Neural cell (in vitro differentiated cells): ENCODE results near the gene CNNM2. TPM values are rescaled to one million over a fixed set of nuclear protein-coding genes. Genes with fewer than 3 reads are reported as not detected.

Experiments
- H2AFZ ChIP-seq: fragments of 200-600, 300-800 bp; sonication (generic), shearing (Covaris generic); 2 replicates; pipeline ENCODE4 v1.6.0; 2014; ENCODE audit warnings: low read depth, mild to moderate bottlenecking, antibody characterized with exemption, low read length, moderate library complexity
- H3F3A ChIP-seq: fragments of 200-600 bp; shearing (Covaris generic); 2 replicates; pipeline ENCODE4 v1.6.1; 2016; ENCODE audit warnings: mild to moderate bottlenecking, moderate library complexity, mixed read lengths, antibody characterized with exemption, low read length; ENCODE audit not compliant: insufficient read depth, poor library complexity, severe bottlenecking
- H3K27ac ChIP-seq: fragments of 200-600, 300-800 bp; sonication (generic), shearing (Covaris generic); 2 replicates; pipeline ENCODE4 v1.5.1; 2014; ENCODE audit warnings: mild to moderate bottlenecking, low read length, moderate library complexity
- H3K27me3 ChIP-seq: fragments of 300-800, 200-600 bp; sonication (generic), shearing (Covaris generic); 2 replicates; pipeline ENCODE4 v1.6.0; 2014; ENCODE audit warnings: mild to moderate bottlenecking, low read depth, low read length, moderate library complexity; ENCODE audit not compliant: insufficient read depth
- H3K36me3 ChIP-seq: fragments of 300-800, 200-600 bp; sonication (generic), shearing (Covaris generic); 2 replicates; pipeline ENCODE4 v1.5.1; 2014; ENCODE audit warnings: mild to moderate bottlenecking, antibody characterized with exemption, low read length, moderate library complexity; ENCODE audit not compliant: insufficient read depth
- H3K4me2 ChIP-seq: fragments of 300-800, 200-600 bp; sonication (generic), shearing (Covaris generic); 2 replicates; pipeline ENCODE4 v1.6.0; 2014; ENCODE audit warnings: mild to moderate bottlenecking, low read length
- H3K4me3 ChIP-seq: fragments of 300-800, 200-600 bp; sonication (generic), shearing (Covaris generic); 2 replicates; pipeline ENCODE4 v1.5.1; 2014; ENCODE audit warnings: mild to moderate bottlenecking, low read length, moderate library complexity
- H3K79me2 ChIP-seq: fragments of 200-600 bp; shearing (Covaris generic); replicated peaks from 2 replicates; pipeline ENCODE4 v1.6.0; 2014; ENCODE audit warnings: mild to moderate bottlenecking, low read length, moderate library complexity; ENCODE audit not compliant: insufficient read depth
- H3K9ac ChIP-seq: fragments of 300-800, 200-600 bp; sonication (generic), shearing (Covaris generic); 2 replicates; pipeline ENCODE4 v1.6.1; 2016; ENCODE audit warnings: mild to moderate bottlenecking, low read length, mixed read lengths
- H3K9me2 ChIP-seq: fragments of 200-600 bp; shearing (Covaris generic); 2 replicates; pipeline ENCODE4 v1.6.1; 2016; ENCODE audit warnings: mild to moderate bottlenecking, low read length, mixed read lengths; ENCODE audit not compliant: insufficient read depth
- H3K9me3 ChIP-seq: fragments of 200-600, 300-800 bp; sonication (generic), shearing (Covaris generic); 2 replicates; pipeline ENCODE4 v1.6.1; 2016; ENCODE audit warnings: mild to moderate bottlenecking, mixed run types, low read length, moderate library complexity, mixed read lengths
- H4K20me1 ChIP-seq: fragments of 200-600 bp; shearing (Covaris generic); 2 replicates; pipeline ENCODE4 v1.6.1; 2016; ENCODE audit warnings: mild to moderate bottlenecking, mixed run types; ENCODE audit not compliant: insufficient read depth
- CTCF ChIP-seq: fragments of 450-650 bp; IDR thresholded peaks from 2 replicates; pipeline ENCODE4 v1.5.1; 2014; ENCODE audit warnings: antibody characterized with exemption, mild to moderate bottlenecking, moderate library complexity; ENCODE audit not compliant: poor library complexity, severe bottlenecking
- EP300 ChIP-seq: fragments of 450-650 bp; conservative IDR thresholded peaks from 2 replicates; pipeline ENCODE4 v1.6.1; 2014; ENCODE audit warnings: antibody characterized with exemption, mild to moderate bottlenecking, moderate library complexity; ENCODE audit not compliant: poor library complexity, severe bottlenecking
- EZH2 ChIP-seq: fragments of 200-600, 300-800 bp; shearing (Covaris generic), sonication (generic); IDR thresholded peaks from 2 replicates; pipeline ENCODE4 v1.6.1; 2014; ENCODE audit warnings: antibody characterized with exemption, low read length, borderline replicate concordance, mild to moderate bottlenecking; ENCODE audit not compliant: insufficient read depth, poor library complexity, severe bottlenecking
- MXI1 ChIP-seq: fragments of 450-650 bp; conservative IDR thresholded peaks from 2 replicates; pipeline ENCODE4 v1.6.1; 2014; ENCODE audit warnings: antibody characterized with exemption, mild to moderate bottlenecking; ENCODE audit not compliant: poor library complexity, severe bottlenecking
- POLR2AphosphoS5 ChIP-seq: IDR thresholded peaks from 2 replicates; pipeline ENCODE4 v1.6.1; 2012
- RAD21 ChIP-seq: fragments of 450-650 bp; conservative IDR thresholded peaks from 2 replicates; pipeline ENCODE4 v1.6.1; 2014; ENCODE audit warnings: antibody characterized with exemption, mild to moderate bottlenecking, moderate library complexity
- REST ChIP-seq: IDR thresholded peaks from 2 replicates; pipeline ENCODE4 v1.6.1; 2012; ENCODE audit warnings: borderline replicate concordance
- SMC3 ChIP-seq: fragments of 450-650 bp; conservative IDR thresholded peaks from 2 replicates; pipeline ENCODE4 v1.6.1; 2014; ENCODE audit warnings: antibody characterized with exemption, mild to moderate bottlenecking, moderate library complexity; ENCODE audit not compliant: poor library complexity
- TAF1 ChIP-seq: IDR thresholded peaks from 2 replicates; pipeline ENCODE4 v1.6.1; 2012; ENCODE audit warnings: low read depth
- polyA plus RNA-seq: library from polyadenylated mRNA; depleted of rRNA; stranded (reverse); fragments of >200 nt; gene quantifications from 2 replicates; pipeline ENCODE4 v1.2.3, GENCODE V29; 2014

CNNM2 gene
- polyA plus RNA-seq, 1 donor from 2014 or later: 5.0 TPM

- H3K4me2 ChIP-seq: no peak overlapping the region
- H3K4me3 ChIP-seq: no peak overlapping the region
- H3K9ac ChIP-seq: no peak overlapping the region
- no peaks in the 10 kb centered on the region for H3K9me3 ChIP-seq
- H3K9me2 ChIP-seq: no peaks in the 10 kb centered on the region
- H3K79me2 ChIP-seq: no peaks in the 10 kb centered on the region
- H3K27ac ChIP-seq: no peak overlapping the region
- no peaks in the 10 kb centered on the region for H4K20me1 ChIP-seq
- no peaks in the 10 kb centered on the region for H3K36me3 ChIP-seq
- no peak overlapping the region for H2AFZ ChIP-seq
- H3F3A ChIP-seq: no peaks in the 10 kb centered on the region
- H3K27me3 ChIP-seq: no peaks in the 10 kb centered on the region
- TF ChIP-seq CTCF (no peak), RAD21 (no peak), SMC3 (no peak), EZH2 (no peak), MXI1 (no peak), REST (no peak), TAF1 (no peak), POLR2AphosphoS5 (no peak), EP300 (no peak)
Observed at GRCh38 chr10:103049237-103049636, 131.1 kb downstream of the CNNM2 start.

- TF ChIP-seq CTCF (peak; percentile 64), POLR2AphosphoS5 (peak; percentile 18), MXI1 (peak; percentile 17), RAD21 (peak; percentile 45), SMC3 (peak; percentile 60), REST (no peak)
- Histone ChIP-seq H3K4me2 (peak overlapping the region; percentile 70), H4K20me1 (no peaks in the 10 kb centered on the region), H3K9me3 (no peaks in the 10 kb centered on the region), H2AFZ (peak overlapping the region; percentile 21), H3F3A (no peaks in the 10 kb centered on the region), H3K79me2 (no peaks in the 10 kb centered on the region), H3K9me2 (no peaks in the 10 kb centered on the region), H3K4me3 (peak overlapping the region; percentile 58), H3K36me3 (no peaks in the 10 kb centered on the region), H3K27ac (peak overlapping the region; percentile 78), H3K27me3 (no peaks in the 10 kb centered on the region), H3K9ac (peak overlapping the region; percentile 57)
Observed at GRCh38 chr10:103053659-103054581, 135.8 kb downstream of the CNNM2 start.
